Measurements from ENCODE around the gene TMEM259.
"Not testable (repeated sequence)": the region's sequence is repeated elsewhere in the genome, so short reads cannot be mapped to it uniquely, and the experiment has no call there.

TMEM259 gene

DNA sequence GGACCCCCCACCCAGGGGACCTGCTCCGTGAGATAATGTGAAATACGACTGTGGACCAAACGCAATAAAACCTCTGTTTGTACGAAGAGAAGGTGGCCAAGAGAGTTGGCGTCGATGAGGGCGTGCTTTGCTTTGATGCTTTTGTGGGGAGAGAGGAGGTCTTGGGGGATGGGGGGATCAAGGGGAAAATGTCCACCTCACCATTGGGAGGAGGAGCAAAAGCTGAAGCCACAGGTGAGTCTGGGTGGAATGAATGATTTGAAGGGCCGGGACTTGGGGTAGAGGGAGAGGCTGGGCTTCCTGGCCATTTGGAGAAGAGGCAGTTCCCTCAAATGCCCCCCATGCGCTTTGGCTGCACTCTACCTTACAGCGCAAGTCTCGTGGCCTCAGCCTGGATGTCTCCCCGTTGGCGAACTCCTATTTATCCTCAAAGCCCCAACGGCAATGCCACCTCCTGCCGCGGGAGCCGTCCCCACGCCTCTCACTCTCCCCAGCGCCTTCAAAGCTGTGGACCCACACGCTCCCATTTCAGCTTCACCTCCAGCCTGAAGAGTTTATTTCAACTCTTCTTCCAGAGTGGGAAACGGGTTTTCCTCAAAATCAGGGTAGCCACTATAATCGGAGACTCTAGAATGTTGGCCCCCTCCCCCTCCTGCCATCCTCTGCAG, 18.2 kb upstream of the TMEM259 start:
- no peak for DNase-seq

DNA sequence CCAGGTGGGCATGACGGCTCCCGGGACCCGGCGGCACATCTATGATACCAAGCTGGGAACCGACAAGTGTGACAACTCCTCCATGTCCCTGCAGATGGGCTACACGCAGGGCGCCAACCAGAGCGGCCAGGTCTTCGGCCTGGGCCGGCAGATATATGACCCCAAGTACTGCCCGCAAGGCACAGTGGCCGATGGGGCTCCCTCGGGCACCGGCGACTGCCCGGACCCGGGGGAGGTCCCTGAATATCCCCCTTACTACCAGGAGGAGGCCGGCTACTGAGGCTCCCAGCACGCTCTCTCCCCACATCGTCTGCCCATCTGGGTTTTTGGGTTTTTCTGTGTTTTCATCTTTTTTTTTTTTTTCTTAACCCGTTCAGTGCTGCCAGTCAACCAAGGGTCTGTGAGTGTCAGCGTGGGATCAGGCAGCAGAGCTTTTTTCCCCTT, 16.7 kb upstream of the TMEM259 start:
- no peak for DNase-seq

DNA sequence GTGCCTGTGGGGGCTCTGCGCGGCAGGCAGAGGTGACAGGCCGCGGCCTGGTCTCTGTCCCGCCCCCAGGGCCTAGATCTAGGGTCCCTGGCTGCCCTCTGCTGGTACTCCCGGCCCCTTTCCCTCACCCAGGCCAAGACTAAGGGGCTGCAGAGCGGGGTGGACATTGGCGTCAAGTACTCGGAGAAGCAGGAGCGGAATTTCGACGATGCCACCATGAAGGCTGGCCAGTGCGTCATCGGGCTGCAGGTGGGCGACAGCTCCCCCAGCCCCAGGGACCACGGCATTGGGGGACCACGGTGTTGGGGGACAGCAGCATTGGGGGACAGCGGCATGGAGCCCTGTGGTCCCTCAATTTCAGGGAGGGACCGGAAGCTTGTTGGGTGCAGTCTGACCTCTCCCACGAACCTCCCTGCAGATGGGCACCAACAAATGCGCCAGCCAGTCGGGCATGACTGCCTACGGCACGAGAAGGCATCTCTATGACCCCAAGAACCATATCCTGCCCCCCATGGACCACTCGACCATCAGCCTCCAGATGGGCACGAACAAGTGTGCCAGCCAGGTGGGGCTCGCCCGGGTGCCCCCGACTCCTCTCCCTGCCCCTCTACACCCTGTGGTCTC, 15.2 kb upstream of the TMEM259 start:
- DNase-seq = no peak

DNA sequence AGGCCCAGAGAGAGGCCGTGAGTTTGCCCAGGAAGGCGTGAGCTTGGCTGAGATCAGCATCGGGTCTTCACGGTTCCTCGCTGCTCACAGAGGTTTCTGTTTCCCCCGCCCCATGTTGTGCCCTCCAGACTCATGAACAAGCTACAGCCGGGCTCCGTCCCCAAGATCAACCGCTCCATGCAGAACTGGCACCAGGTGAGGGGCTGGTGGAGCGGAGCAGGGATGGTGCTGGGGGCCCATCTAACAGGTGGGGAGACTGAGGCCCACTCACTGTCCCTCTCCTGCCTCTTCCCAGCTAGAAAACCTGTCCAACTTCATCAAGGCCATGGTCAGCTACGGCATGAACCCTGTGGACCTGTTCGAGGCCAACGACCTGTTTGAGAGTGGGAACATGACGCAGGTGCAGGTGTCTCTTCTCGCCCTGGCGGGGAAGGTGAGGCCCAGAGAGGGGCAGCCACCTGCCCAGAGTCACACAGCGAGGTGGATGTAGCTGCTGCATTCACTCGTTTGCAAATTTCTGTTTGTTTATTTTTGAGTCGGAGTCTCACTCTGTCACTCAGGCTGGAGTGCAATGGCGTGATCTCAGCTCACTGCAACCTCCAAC, 11.4 kb upstream of the TMEM259 start:
- DNase-seq = no peak

DNA sequence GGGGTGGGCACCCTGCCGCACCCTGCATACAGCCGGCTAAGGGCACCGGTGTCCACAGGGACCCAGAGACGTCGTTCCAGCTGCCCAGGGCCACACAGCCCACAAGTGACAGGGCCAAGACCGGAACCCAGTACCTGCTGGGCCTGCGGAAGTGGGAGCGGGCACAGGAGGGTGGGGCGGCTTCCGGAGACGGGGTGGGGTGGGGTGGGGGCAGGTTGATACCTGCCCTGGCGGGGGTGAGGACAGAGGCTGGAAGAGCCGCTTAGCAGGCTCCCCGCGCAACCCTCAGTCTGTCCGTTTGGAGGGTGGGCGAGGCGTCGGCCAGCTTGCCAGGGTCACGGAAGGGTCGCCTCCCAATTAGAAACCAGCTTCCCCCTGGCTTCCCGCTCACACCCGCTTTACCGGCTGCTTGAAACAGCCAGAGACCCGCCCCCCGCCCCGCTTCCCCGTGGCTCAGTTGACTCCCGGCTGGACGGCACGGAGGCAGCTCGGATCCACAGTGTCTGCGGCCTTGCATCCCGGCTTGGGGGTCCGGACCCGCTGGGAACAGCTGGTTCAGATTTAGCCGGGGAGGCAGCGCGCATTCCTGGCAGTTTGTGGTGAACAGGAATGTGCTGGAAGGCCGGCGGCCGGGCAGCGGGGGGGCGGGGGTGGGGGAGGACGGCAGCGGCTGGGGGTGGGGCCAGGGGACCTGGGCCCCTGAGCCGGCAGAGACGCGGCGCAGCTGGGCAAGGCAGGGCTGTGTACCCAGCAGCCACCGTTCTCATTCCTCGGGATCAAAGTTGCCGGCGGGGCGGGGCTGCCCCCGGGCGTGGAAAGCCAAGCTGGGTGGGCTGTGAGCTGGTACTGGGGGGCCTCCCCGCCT, 7.4 kb upstream of the TMEM259 start:
- peak; percentile 25 for DNase-seq

DNA sequence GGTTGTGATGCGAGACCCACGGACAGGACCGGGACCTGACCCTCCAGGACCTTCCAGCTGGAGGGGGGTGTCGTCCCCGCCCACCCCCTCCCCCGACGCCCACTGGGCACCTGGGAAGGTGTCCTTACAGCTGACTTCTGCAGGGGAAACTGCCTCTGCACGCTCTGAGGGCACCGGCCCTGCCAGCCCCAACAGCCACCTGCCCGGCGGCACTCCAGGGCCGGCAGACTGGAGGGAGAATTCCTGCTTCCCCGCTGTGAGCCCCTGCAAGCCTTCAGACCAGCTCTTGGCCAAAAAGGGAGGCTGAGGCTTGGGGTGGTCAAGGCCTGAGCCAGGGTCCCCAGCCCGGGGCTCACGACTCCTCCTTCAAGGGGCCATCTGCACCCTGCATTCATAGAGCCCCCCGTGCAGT, 6.7 kb upstream of the TMEM259 start:
- DNase-seq = no peak

DNA sequence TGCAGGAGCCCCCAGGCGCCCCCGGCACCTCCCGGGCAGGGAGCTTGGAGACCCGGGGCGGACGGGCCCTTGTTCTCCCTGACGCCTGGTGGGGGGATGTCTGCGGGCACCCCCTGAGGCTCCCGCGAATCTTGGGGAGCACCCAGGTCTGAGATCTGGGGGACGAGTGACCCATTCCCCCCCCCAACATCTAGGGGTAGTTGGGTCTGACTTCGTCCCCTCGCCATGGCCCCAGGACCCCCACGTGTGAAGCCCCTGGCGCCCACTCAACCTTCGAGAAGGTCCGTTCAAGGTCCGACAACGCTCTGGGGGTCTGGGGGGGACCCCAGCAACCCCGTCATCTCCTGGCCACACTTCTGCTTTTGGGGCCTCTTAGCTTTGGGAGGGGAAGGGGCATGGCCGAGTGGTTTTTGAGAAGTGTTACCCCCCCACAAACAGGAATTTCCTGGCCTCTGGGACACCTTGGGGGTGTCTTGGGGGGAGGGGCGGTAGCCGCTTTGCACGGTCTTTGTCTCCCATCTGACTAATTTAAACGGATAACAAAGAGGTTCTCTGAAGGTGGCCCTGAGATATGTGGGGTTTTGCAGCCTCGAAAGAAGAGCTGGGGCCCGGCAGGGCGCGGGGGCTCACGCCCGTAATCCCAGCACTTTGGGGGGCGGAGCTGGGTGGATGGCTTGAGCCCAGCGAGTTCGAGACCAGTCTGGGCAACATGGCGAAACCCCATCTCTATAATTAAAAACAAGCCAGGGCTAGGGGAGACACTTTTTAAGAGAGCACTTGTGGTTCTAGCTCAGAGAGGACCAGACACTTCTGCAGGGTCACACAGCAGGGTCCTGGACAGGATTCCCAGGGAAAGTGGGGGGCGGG, 6.1 kb upstream of the TMEM259 start:
- DNase-seq = peak; percentile 13

DNA sequence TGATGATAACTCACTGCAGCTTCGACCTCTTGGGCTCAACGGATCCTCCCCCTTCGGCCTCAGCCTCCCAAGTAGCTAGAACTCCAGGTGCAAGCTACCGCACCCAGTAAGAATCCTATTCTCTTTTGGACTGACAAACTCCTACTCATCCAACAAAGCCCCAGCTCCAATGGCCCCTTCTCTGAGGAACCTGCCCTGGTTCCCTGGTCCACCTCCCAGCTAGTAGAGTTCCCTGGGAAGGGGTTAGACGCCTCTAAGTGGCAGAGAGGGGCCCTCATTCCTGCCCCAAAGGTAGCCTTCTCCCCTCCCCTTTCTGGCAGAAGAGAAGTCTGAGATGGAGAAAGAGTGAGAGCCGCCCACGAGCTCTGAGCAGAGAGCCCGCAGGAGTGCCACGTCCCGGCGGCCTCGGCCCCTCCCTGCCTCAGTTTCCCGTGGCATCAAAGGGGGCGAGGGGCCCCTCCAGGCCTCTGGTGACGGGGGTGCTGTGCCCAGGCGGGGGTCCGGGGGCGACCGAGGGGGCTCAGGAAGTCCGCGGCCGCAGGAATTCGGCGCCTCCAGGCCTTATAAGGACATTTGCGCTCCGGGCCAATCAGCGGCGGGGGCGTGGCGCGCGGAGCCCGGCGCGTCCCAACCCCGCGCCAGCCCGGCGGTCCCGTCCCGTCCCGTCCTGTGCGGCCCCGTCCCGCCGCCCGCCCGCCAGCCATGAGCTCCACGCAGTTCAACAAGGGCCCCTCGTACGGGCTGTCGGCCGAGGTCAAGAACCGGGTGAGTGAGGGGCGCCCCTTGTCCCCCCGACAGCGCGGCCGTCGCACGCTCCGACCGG, 5.2 kb upstream of the TMEM259 start, which contains the start of gene CNN2:
CNN2 (plus strand) TSS at position 649 of the 823 bp plus-strand sequence; CDS start at position 703, 54 bp downstream.
- peak; percentile 33 for DNase-seq

DNA sequence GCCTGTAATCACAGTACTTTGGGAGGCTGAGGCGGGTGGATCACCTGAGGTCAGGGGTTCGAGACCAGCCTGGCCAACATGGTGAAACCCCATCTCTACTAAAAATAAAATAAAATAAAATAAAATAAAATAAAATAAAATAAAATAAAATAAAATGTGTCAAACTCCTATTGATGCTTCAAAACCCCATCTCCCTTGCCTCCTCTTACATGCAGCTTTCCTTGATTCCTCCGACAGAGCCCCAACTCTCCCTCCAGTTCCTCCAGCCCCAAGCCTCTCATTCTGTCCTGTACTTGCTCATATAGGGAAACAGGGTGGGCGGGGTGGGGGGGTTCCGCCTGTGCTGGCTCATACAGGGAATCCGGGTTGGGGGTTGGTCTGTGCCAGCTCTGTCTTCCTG, 4.2 kb upstream of the TMEM259 start:
- DNase-seq = not testable (repeated sequence)

DNA sequence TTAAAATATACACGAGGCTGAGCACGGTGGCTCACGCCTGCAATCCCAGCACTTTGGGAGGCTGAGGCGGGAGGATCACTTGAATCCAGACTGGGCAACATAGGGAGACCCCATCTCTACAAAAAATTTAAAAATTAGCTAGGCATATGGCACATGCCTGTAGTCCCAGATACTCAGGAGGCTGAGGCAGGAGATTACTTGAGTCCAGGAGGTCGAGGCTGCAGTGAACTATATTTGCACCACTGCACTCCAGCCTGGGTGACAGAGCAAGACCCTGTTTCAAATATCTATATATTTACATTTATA, 2.9 kb upstream of the TMEM259 start:
- not testable (repeated sequence) for DNase-seq

DNA sequence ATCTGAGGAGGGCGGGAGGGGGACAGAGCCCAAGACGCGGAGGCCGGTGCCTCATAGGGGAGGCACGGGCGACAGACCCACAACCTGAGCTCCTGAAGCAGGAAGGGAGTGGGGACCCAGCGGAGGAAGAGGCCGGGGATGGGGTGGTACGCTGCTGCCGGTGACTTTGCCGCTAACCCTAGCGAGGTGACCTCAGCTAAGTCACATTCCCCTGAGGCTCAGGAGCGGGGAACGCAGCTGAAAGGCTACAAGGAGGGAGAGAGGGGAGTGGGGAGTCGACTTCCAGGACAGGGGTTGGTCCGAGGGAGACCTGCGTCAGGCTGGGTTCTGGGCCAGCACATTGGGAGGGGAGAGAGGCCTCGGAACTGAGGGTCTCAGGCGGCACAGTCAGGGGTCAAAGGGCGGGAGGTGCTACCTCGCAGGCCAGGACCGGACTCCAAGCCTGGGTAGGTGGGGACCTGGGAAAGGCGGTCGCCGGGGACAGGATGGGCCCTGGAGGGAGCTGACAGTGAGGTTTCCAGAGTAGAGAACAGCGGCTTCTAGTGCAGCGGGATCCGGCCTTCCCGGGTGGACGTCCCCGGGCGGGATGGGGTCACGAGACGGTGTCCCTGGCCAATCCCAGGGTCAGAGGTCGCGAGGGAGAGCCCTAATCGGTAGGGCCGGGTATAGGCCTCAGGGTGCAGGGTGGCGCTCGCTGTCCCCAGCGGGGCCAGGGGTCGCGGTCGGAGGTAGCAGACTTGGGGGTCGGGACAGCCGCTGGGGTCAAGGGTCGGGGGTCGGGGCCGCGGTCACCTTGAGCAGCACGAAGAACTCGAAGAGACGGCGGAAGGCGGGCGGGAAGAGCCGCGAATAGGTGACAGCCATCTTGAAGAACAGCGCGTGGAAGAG, 699 bp downstream of the TMEM259 start:
- no peak for DNase-seq

DNA sequence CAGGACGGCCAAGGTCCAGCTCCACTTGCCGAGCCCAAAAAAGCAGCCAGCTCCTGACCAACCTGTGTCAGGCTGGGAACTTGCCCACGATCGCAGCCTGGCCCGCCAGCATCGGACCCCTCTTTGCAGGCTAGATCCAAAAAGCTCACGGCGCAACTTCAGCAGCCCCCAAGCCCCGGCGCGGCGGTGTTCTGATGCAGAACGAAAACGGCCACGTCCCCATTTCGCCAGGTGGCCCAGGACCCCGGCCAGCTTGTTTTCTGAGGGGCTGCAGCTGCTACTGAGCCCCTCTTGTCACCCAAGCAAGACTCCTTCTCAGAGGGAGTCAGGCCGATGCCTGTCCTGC, 1.3 kb downstream of the TMEM259 start:
- DNase-seq = no peak

DNA sequence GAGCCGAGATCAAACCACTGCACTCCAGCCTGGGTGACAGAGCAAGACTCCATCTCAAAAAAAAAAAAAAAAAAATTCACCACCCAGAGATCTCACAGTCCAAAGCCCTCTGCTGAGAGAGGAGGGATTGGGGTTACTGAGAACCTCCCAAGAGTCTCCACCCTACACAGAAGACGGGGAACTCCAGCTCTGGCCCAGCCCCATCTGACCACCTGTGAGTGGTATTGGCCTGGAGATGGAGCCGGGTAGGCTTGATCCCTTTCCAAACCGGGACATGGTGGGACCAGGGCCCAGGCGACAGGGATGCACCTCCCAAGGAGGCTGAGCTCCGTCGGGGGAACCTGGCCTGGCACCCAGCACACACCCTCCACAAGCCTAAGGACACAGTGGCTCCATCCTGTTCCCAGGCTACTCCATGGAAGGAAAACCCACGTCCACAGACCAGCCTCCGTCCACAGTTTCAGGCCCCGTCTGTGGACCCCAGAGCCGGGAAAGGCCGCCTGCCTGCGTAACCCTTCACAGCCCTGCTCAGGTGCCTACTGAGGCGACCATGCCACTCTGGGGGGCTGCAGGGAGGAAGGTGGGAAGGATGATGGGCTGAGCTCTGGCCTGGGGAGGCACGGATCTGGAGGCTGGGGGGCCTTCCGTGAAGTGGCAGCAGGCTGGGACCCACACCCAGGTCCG, 1.8 kb downstream of the TMEM259 start:
- no peak for DNase-seq

DNA sequence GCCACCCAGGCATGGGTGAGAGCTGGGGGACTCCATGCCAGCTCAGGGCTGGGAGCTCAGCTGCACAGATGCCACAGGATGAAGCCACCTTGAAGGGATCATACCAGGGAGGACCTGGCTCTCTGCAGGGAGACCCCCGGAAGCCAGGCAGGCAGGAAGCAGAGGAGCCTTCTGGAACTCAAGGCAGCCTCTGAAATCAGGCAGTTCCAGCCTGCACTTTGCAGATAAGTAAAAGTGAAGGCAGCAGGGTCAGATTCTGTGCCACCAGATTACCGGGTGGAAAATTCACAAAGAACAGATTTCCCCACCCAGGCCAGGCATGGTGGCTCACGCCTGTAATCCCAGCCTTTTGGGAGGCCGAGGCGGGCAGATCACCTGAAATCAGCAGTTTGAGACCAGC, 2.5 kb downstream of the TMEM259 start:
- DNase-seq = no peak

DNA sequence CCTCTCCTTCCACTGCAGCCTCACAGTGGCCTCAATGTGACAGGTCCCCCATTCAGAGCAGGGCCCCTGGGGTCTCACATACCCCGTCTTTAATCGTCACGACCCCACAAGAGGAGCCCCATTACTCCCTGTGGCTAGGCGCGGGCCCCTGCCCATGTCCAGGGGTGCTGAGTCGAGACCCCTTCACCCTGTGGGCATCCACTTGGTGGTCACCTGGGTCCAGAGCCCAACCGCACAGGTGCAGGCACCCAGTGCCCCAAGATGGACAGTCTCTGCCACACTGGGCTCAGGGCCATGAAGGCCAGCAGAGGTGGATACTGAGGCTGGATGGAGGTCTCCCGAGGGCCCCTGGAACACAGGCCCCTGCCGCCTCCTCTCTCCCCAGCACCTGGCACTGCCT, 3.0 kb downstream of the TMEM259 start:
- DNase-seq = no peak

DNA sequence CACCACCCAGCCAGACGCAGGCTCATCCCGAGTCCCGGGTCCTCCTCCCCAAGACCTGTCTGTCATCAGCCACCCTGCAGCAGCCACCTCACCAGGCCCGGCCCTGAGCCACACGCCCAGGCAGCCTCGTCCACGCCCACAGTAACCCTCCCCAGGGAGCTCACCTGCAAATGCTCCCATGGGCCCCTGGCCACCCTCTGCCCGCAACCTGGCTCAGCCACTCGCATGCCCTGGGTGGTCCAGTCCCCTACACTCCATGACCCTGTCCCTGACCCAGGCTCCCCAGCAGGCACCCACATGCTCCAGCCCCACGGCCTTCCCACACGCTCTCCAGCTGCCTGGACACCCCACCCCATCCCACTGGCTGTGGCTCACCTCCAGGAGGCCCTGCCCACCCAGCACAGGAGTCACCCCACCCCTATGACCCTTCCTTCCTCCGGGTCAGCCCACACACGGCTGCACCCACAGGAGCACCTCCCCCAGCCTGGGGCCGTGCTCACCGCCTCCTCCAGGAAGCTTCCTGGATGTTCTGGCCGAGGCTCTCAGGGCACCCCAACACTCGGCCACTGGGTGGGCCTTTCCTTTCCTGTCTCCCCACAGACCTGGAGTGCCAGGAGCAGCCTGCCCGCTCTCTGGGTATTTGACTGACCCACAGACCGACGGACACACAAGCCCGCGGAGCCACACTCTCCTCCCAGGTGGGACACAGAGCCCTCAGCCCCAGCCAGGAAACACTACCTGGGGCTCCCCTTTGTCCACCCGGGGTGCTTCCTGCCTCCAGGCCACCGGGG, 3.6 kb downstream of the TMEM259 start:
- DNase-seq = no peak

DNA sequence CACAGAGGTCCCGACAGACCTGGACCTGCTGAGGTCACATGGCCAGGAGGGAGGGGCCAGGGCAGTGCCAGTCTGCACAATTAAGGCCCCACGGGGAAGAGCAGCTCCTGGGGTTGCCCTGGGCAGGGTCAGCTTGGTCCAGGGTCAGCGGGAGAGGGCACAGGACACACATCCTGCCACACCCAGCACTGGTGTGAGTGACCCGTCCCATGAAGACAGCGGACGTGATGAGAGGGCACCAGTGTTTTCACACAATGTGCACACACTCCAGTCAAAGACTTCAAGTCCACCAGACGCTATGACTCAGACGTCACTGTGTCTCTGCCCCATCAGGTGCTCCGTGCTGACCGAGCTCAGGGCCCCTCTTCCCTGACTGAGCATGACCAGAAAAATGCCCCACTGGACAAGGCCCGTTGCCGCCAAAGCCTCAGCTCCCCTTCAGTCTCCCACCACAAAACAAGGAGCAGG, 4.2 kb downstream of the TMEM259 start:
- no peak for DNase-seq

DNA sequence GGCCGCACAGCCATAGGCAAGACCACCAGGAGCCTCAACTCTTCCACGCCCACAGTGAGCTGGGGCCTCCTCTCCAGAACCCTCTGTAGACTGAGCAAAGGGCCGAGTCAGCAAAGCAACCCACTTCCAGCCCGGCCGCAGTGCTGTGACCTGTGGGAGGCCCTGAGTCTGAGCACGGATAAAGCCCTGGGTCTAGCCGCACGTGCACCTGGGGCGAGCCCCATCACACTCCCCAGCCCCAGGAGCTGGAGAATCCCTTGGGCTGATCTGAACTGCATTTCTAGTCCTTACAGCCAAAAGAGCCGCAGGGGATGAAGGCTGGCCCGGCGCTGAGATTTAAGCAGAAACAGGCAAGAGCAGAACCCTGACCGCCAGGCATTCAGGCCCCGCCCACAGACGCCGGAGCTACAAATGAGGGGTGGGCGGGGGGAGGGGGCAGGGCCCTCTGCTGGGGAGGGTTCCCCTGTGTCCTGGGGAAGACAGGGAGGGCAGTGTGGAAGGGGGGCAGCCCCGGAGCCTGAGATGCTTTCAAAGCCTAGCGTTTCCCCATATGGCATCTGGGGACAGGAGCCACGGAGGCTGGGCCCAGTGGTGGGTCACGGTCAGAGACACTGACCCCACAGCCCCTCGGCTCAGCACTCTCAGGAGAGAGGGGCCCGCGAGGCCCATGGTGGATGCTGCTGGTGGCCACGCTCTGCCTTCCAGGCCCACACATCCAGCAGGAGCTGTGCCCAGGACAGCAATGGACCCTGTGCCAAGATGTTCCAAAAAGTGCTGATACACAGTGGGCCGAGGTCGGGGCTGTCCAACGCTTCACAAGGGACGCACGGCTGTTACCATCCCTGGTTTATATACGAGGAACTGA, 4.9 kb downstream of the TMEM259 start:
- no peak for DNase-seq
